K562 (cell line): ENCODE data around the gene ZMYM4. TPM values are rescaled to one million over a fixed set of nuclear protein-coding genes. Genes with fewer than 3 reads are reported as not detected.

Experiments used
- KLF10 ChIP-seq: fragments of 250-450 bp; sonication (Bioruptor Pico); IDR thresholded peaks from 2 replicates; pipeline ENCODE4 v1.6.1; 2021; ENCODE audit warnings: matching md5 sums
- LCOR ChIP-seq: sonication (generic); formaldehyde crosslinking; IDR thresholded peaks from 2 replicates; pipeline ENCODE4 v1.8.0; 2022; ENCODE audit warnings: mild to moderate bottlenecking, missing genetic modification reagents
- MYC ChIP-seq, 2 experiments: fragments of 250-450 bp in 1 of 2; sonication (Bioruptor Pico) in 1 of 2; IDR thresholded peaks; 2 replicates each; pipeline versions ENCODE4 v1.5.1 to v1.6.1; 2012 to 2021; ENCODE audit warnings: low read depth in 2 of 2, borderline replicate concordance in 1 of 2, improper control_type of control experiment in 1 of 2, low read length in 1 of 2, mild to moderate bottlenecking in 1 of 2, moderate library complexity in 1 of 2
- SAFB ChIP-seq: fragments of 200-400 bp; formaldehyde crosslinking; IDR thresholded peaks from 2 replicates; pipeline ENCODE4 v1.6.1; 2017; ENCODE audit warnings: low read depth, low read length, borderline replicate concordance
- TSC22D4 ChIP-seq: fragments of 450-650 bp; IDR thresholded peaks from 2 replicates; pipeline ENCODE4 v1.6.1; 2016; ENCODE audit warnings: missing genetic modification characterization, missing biosample characterization, control low read depth
- ZNF445 ChIP-seq: fragments of 250-450 bp; sonication (Bioruptor Pico); IDR thresholded peaks from 2 replicates; pipeline ENCODE4 v1.4.0; 2020; ENCODE audit warnings: low read depth, mild to moderate bottlenecking, moderate library complexity
- ZNF707 ChIP-seq: fragments of 250-450 bp; sonication (Bioruptor Pico); conservative IDR thresholded peaks from 2 replicates; pipeline ENCODE4 v1.8.0; 2022; ENCODE audit warnings: inconsistent platforms, mild to moderate bottlenecking, moderate library complexity
- ZNF717 ChIP-seq: fragments of 250-450 bp; sonication (Bioruptor Pico); IDR thresholded peaks from 2 replicates; pipeline ENCODE4 v1.5.0; 2021
- polyA plus RNA-seq, 8 experiments: library from polyadenylated mRNA; depleted of rRNA in 4 of 8; stranded (reverse) in 5 of 8; unstranded in 3 of 8; fragments of >200 nt; fragmentation: Nextera tagmentation in 2 of 8; fragmentation: Illumina TruSeq in 1 of 8; extraction: Ambion mirVana in 2 of 8; extraction: Trizol in 1 of 8; gene quantifications; 2 replicates each; pipeline versions ENCODE4 v1.2.1 to v1.2.3, GENCODE V29; 2011 to 2014; ENCODE audit warnings: inconsistent platforms in 1 of 8, missing spikeins in 1 of 8
- total RNA-seq, 7 experiments: library from RNA; depleted of rRNA in 6 of 7; stranded (reverse); fragments of >200 nt in 6 of 7; fragmentation: Illumina TruSeq in 2 of 7; extraction: Trizol in 2 of 7; gene quantifications; 2 replicates each; pipeline versions ENCODE4 v1.2.1 to v1.2.3, GENCODE V29; 2011 to 2021; ENCODE audit warnings: low replicate concordance in 1 of 7
- TF ChIP-seq, protein P1 (sequence below), 2 experiments: IDR thresholded peaks in 1 of 2; conservative IDR thresholded peaks in 1 of 2; 2 replicates each; pipeline ENCODE4 v1.6.1; 2016; ENCODE audit warnings: low read depth in 2 of 2, mild to moderate bottlenecking in 1 of 2, missing compliant biosample characterization in 1 of 2, missing genetic modification characterization in 1 of 2, moderate library complexity in 1 of 2
- TF ChIP-seq, protein P2 (sequence below): fragments of 250-450 bp; sonication (Bioruptor Pico); IDR thresholded peaks from 2 replicates; pipeline ENCODE4 v1.5.0; 2021
- TF ChIP-seq, protein P3 (sequence below): fragments of 200-800 bp; sonication (Bioruptor generic); IDR thresholded peaks from 2 replicates; pipeline ENCODE4 v1.6.1; 2017; ENCODE audit warnings: missing genetic modification characterization, missing compliant biosample characterization
- TF ChIP-seq, protein P4 (sequence below): fragments of 250-450 bp; sonication (Bioruptor Pico); IDR thresholded peaks from 2 replicates; pipeline ENCODE4 v1.5.1; 2021; ENCODE audit warnings: mild to moderate bottlenecking
- TF ChIP-seq, protein P5 (sequence below): sonication (generic); formaldehyde crosslinking; IDR thresholded peaks from 2 replicates; pipeline ENCODE4 v1.8.1; 2023; ENCODE audit warnings: mild to moderate bottlenecking, missing genetic modification reagents, moderate library complexity
- TF ChIP-seq, protein P6 (sequence below): fragments of 450-650 bp; IDR thresholded peaks from 2 replicates; pipeline ENCODE4 v1.6.1; 2016; ENCODE audit warnings: borderline replicate concordance

Gene ZMYM4
- total and polyA plus RNA-seq, 9 of the 15 experiments (the other 6 are each of a cell fraction or from before 2014, with no cell fraction given), result 15.2 to 77.2 (median 63.3) TPM

DNA sequence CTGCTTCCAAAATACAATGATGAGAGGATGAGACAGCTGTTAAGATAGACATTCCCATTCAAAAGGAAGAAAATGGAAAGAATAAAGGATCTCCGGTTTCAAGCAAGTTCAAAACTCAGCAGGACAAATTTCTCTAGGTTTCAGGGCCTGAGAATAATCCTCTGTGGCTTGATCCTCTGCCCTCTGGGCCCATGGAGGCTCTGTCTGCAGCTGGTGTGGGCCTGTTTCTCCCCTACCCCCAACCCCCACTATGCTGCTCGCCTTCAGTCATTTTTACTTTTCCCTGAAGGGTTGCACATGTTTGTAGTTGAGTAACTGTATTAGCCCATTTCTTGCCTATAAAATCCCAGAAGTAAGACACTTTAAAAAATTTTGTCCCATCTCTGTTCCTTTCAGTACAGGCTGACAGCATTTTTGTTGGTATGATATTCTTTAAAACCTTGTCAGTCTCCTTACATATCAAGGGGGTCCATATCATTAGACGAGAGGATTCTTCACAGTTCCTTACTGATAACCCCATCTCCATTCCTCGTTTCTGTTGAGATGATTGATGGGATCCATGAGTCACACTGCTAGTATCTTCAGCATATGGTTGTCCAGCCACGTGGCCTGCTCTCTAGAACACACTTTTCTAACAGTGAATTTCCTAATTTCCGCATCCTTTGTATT, 10.5 kb downstream of the ZMYM4 start (continued):
- TF ChIP-seq, protein P1, sequence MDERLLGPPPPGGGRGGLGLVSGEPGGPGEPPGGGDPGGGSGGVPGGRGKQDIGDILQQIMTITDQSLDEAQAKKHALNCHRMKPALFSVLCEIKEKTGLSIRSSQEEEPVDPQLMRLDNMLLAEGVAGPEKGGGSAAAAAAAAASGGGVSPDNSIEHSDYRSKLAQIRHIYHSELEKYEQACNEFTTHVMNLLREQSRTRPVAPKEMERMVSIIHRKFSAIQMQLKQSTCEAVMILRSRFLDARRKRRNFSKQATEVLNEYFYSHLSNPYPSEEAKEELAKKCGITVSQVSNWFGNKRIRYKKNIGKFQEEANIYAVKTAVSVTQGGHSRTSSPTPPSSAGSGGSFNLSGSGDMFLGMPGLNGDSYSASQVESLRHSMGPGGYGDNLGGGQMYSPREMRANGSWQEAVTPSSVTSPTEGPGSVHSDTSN (CRISPR knock-in tag; IDR thresholded peaks at IDR 0.05; ENCODE audit: low read depth), result peak; percentile 85
- TF ChIP-seq, protein P1 (tag; conservative IDR thresholded peaks at IDR 0.05; ENCODE audit: low read depth), result peak; percentile 99
- TF ChIP-seq, protein P2, sequence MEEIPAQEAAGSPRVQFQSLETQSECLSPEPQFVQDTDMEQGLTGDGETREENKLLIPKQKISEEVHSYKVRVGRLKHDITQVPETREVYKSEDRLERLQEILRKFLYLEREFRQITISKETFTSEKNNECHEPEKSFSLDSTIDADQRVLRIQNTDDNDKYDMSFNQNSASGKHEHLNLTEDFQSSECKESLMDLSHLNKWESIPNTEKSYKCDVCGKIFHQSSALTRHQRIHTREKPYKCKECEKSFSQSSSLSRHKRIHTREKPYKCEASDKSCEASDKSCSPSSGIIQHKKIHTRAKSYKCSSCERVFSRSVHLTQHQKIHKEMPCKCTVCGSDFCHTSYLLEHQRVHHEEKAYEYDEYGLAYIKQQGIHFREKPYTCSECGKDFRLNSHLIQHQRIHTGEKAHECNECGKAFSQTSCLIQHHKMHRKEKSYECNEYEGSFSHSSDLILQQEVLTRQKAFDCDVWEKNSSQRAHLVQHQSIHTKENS (CRISPR knock-in tag), result no peak
- TF ChIP-seq KLF10 (CRISPR knock-in tag) (no peak), LCOR (CRISPR knock-in tag) (peak; percentile 84; the same call in 1 of the 2 replicates), MYC (IDR thresholded peaks at IDR 0.05; ENCODE audit: low read depth, low read length) (peak; percentile 100), MYC (CRISPR knock-in tag; IDR thresholded peaks at IDR 0.05; ENCODE audit: borderline replicate concordance, low read depth) (peak; percentile 76; the same call in 1 of the 2 replicates), TSC22D4 (tag) (no peak), ZNF707 (CRISPR knock-in tag) (0 out of 2 replicates have a peak, but pooled peaks have one; percentile 51), SAFB (no peak), ZNF717 (CRISPR knock-in tag) (no peak), ZNF445 (peak; percentile 85; the same call in 1 of the 2 replicates)
- TF ChIP-seq, protein P3, sequence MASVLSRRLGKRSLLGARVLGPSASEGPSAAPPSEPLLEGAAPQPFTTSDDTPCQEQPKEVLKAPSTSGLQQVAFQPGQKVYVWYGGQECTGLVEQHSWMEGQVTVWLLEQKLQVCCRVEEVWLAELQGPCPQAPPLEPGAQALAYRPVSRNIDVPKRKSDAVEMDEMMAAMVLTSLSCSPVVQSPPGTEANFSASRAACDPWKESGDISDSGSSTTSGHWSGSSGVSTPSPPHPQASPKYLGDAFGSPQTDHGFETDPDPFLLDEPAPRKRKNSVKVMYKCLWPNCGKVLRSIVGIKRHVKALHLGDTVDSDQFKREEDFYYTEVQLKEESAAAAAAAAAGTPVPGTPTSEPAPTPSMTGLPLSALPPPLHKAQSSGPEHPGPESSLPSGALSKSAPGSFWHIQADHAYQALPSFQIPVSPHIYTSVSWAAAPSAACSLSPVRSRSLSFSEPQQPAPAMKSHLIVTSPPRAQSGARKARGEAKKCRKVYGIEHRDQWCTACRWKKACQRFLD (CRISPR knock-in tag), result no peak
- TF ChIP-seq, protein P4, sequence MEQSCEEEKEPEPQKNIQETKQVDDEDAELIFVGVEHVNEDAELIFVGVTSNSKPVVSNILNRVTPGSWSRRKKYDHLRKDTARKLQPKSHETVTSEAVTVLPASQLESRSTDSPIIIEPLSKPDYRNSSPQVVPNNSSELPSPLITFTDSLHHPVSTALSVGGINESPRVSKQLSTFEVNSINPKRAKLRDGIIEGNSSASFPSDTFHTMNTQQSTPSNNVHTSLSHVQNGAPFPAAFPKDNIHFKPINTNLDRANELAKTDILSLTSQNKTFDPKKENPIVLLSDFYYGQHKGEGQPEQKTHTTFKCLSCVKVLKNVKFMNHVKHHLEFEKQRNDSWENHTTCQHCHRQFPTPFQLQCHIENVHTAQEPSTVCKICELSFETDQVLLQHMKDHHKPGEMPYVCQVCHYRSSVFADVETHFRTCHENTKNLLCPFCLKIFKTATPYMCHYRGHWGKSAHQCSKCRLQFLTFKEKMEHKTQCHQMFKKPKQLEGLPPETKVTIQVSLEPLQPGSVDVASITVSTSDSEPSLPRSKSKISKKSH (CRISPR knock-in tag), result no peak
- TF ChIP-seq, protein P5, sequence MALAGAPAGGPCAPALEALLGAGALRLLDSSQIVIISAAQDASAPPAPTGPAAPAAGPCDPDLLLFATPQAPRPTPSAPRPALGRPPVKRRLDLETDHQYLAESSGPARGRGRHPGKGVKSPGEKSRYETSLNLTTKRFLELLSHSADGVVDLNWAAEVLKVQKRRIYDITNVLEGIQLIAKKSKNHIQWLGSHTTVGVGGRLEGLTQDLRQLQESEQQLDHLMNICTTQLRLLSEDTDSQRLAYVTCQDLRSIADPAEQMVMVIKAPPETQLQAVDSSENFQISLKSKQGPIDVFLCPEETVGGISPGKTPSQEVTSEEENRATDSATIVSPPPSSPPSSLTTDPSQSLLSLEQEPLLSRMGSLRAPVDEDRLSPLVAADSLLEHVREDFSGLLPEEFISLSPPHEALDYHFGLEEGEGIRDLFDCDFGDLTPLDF, result no peak
- TF ChIP-seq, protein P6, sequence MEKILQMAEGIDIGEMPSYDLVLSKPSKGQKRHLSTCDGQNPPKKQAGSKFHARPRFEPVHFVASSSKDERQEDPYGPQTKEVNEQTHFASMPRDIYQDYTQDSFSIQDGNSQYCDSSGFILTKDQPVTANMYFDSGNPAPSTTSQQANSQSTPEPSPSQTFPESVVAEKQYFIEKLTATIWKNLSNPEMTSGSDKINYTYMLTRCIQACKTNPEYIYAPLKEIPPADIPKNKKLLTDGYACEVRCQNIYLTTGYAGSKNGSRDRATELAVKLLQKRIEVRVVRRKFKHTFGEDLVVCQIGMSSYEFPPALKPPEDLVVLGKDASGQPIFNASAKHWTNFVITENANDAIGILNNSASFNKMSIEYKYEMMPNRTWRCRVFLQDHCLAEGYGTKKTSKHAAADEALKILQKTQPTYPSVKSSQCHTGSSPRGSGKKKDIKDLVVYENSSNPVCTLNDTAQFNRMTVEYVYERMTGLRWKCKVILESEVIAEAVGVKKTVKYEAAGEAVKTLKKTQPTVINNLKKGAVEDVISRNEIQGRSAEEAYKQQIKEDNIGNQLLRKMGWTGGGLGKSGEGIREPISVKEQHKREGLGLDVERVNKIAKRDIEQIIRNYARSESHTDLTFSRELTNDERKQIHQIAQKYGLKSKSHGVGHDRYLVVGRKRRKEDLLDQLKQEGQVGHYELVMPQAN, result no peak
